ENCODE measurements around the gene FNDC4.

- TF ChIP-seq CTCF (IDR thresholded peaks at IDR 0.05) (no peak), POLR2AphosphoS5 (IDR thresholded peaks at IDR 0.05) (no peak), POLR2A (IDR thresholded peaks at IDR 0.05) (no peak)
Observed at GRCh38 chr2:27507293-27507692, 12.3 kb upstream of the FNDC4 start.
